SIG-M5 treated with dmso at 0.1 percent for 504 hours (cell line): ENCODE measurements around the gene FPR3.
"Not testable (repeated sequence)": the region's sequence is repeated elsewhere in the genome, so short reads cannot be mapped to it uniquely, and the experiment has no call there.

Experiments
- DNase-seq: peaks from one replicate; lab custom pipeline; 2025; ENCODE audit not compliant: unreplicated experiment; lab: John Stamatoyannopoulos, UW

Gene FPR3, protein sequence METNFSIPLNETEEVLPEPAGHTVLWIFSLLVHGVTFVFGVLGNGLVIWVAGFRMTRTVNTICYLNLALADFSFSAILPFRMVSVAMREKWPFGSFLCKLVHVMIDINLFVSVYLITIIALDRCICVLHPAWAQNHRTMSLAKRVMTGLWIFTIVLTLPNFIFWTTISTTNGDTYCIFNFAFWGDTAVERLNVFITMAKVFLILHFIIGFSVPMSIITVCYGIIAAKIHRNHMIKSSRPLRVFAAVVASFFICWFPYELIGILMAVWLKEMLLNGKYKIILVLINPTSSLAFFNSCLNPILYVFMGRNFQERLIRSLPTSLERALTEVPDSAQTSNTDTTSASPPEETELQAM

GRCh38 chr19:51794885-51795490 lies at the start of gene FPR3:
Gene FPR3, plus strand, starts transcription at chr19:51795157. Its CDS starts 28,592 bp downstream, at chr19:51823749.
- DNase-seq: no peak

- no peak for DNase-seq
These were observed 48.2 kb upstream of the FPR3 start for GRCh38 chr19:51746731-51747130.

DNA sequence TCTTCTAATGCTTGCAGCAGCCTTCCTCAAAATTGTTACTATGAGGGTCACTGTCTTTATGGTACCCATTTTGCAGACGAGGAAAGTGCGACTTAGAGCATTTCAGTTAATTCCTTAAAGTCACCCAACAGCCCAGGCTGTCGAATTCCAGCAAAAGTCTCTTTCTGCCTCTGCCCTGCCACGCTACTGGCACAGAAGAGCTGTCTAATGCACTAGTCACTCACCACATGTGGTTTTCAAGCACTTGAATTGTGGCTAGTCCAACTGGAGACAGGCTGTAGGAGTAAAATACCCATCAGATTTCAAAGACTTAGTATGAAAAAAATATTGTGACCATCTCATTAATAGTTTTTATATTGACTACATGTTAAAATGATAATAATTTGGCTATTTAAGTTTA lies 45.0 kb upstream of the FPR3 start:
- DNase-seq: no peak

GRCh38 chr19:51750400-51751094 lies 44.4 kb upstream of the FPR3 start:
- no peak for DNase-seq

DNA sequence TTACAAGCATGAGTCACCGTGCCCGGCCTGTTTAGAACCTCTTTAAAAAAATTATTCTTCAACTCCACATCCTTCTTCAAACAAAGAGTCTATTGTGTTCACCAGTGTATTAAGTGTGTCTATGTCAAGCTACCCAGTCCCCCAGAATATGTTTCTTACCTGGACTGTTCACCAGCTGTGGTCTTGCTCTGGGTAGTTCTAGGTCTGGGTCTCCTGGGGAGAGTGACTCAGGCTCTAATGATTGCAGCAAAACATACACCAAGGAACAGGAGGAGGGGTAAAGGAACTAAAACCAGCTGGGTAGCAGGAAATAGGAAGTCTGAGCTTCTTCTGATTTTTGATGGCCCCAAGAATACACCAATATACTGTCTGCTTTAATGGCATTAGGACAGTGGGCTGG lies 43.3 kb upstream of the FPR3 start, which contains the start of gene FPR1:
Gene FPR1, minus strand, starts transcription at position 224 of the 400 bp plus-strand sequence. CDS start 4,884 bp downstream, outside the sequence.
- DNase-seq: peak; percentile 64

DNA sequence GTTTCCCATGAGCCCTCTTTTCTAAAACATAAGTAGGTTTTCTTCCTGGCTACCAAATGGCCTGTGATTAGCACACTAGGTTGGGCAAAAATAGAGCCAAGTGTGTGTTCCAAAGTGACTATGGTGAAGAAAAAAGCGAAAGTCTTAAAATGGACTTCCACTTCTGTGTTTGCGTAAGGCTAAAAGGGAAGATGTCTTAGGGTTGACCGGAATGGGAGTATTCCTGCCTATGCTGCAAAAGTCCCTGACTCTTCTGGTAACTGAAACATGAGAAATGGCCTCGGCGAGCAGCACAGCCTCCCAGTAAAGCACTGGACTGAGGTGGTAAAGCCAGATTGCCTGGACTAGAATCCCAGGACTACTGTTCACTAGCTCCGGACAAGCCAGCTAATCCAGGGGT lies 40.8 kb upstream of the FPR3 start:
- DNase-seq: no peak

DNA sequence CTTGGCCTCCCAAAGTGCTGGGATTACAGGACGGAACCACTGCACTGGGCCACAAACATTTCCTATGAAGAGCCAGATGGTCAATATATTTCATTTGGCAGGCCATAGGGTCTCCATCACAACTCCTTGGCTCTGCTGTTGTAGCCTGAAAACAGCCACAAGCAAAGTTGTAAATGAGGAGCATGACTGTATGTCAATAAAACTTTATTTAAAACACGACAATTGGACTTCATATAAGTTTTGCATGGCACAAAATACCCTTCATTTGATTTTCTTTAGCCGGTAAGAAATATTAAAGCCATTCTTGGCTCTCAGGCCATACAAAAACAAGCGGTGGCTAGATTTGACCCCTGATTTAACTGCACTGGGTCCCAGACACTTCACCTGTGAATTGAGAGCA lies 40.2 kb upstream of the FPR3 start:
- DNase-seq: no peak

DNA sequence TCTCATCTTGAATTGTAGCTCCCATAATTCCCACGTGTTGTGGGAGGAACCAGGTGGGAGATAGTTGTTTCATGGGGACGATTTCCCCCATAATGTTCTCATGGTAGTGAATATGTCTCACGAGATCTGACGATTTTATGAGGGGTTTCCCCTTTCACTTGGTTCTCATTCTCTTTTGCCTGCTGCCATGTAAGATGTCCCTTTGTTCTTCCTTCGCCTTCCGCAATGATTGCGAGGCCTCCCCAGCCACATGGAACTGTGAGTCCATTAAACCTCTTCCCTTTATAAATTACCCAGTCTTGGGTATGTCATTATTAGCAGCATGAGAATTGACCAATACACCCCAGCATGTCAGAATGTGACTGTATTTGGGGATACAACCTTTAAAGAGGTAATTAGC lies 39.4 kb upstream of the FPR3 start:
- DNase-seq: no peak

DNA sequence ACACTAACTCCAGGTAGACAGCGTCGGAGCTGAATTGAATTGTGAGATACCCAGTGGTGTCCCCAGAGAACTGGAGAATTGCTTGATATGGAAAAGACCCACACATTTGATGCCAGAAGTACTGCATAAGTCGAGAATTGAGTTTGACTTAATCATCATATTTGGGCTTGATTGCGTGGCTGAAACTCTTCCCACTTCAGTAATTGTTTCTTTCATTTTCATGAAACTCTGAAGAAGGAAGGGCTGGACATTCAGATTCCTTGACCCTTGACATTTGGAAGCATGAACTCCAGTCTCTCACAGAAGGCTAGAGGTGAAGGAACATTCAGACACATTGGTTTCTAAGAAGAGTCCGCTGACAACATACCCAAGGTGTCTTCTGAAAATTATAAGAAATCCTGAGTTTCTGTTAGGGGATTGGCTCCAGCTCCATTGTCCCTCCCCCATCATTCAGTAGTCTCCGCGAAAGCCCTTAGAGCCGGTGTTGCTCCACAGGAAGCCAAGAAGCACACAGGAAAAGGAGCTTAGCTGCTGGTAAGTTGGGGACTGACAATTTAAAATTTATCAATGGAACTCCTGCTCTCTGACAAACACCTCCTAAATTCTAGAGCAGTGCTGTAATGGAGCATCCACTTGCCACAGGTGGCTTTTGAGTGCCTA lies 34.1 kb upstream of the FPR3 start, which contains the start of gene FPR2:
Gene FPR2, plus strand, starts transcription at position 484 of the 660 bp plus-strand sequence. CDS start 7,479 bp downstream, outside the sequence.
- DNase-seq: no peak

DNA sequence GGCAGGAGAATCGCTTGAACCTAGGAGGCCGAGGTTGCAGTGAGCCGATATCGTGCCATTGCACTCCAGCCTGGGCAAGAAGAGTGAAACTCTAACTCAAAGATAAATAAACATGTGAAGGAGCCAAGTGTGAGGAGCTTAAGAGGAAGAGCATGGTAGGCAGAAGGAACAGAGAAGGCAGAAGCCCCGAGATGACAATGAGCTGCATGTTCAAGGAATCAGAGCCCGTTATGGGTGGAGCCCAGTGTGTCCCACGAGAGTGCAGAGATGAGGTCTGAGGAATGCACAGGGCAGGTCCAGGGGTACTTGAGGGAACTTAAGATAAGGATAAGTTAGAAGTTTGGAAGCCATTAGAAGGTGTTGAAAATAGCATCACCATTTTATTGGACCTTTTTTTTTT lies 33.3 kb upstream of the FPR3 start:
- DNase-seq: no peak

DNA sequence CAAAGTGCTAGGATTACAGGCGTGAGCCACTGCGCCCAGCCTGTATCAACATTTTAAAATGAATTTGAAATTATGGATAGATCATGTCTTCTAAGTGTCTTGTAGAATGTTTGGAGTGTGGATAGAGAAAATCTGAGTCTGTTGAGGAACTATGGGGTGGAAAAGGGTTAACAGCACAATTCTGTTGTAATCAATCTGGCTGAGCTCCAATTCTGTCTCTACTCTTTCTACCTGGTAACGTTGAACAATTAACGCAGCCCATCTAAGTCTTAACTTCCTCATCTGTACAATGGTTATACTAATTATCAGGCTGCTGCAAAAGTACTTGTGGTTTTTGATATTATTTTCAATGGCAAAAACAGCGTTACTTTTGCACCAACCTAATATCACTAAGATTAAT lies 29.9 kb upstream of the FPR3 start:
- DNase-seq: no peak

DNA sequence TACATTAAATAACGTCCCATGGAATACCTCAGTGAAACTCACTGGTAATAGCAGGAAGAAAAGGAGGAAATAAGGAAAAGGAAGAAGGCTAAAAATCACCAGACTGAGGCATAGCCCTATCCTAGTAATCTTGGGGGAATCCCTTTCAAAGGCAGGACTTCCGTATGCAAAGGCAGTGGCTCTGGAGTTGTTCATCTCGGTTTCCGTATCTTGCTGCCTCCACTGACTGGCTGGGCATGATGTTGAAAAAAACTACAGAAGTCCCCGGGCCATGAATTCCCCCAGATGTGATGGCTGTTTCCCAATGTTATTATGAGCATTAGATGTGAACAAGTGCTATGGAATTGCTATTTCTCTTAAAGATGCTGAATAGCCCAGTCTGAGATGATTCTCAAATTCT lies 28.5 kb upstream of the FPR3 start:
- DNase-seq: no peak

DNA sequence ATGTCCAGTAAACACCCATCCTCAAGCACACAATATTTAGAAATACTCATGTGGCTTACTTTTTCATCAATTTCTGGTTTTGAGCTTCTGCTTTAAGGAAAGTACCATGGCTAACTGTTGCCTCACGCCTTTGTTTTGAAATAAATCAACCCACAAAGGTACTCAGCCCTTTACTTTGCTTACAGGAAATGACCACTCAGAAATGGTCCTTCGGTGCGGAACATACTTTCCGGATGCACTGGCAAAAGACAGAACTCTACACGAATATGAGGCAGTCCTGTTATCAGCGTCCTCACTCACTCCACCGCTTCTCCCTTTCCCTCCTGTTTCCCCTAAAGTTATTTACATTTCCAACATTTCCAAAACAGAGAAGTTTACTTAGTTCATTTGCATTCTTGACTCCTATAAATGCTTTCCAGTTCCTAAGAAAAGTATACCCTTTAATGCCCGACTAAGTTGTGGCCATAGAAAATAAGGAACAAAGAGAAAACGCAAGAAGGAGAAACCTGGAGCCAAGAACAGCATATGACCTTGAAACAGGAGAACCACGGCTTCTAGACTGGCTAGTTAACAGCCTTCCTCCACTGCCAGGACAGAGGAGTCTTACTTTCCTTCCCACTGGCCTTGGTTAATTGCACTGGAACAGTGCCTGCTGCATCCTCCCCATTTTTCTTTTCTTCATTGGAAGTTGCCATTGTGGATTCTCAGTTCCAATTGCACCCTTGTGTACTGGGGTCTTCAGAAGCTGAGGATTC lies 23.4 kb upstream of the FPR3 start:
- no peak for DNase-seq

- no peak for DNase-seq
These were observed 22.0 kb upstream of the FPR3 start for GRCh38 chr19:51772977-51773376.

- not testable (repeated sequence) for DNase-seq
These were observed 18.4 kb upstream of the FPR3 start for GRCh38 chr19:51776561-51776960.

GRCh38 chr19:51777570-51778462 lies 17.1 kb upstream of the FPR3 start:
- DNase-seq: peak; percentile 59

GRCh38 chr19:51779181-51779580 lies 15.8 kb upstream of the FPR3 start:
- no peak for DNase-seq

DNA sequence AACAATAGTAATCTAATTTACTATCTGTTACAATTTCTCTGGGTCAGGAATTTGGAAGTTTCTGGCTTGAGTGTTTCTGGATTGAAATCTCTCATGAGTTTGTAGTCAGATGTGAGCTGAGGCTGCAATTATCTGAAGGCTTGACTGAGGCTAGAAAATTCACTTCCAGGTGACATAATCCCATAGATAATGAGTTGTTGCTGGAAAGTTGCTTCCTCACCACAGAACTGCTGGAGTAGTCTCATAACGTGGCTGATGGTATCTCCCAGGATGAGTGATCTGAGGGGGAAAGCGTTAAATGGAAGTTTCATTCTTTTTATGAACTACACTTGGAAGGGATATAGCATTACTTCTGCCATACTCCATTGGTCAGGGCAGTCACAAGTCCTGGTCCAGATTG lies 15.3 kb upstream of the FPR3 start:
- DNase-seq: no peak

GRCh38 chr19:51780270-51780669 lies 14.7 kb upstream of the FPR3 start:
- DNase-seq: no peak

- no peak for DNase-seq
These were observed 13.0 kb upstream of the FPR3 start for GRCh38 chr19:51781999-51782398.
